Suppressor macrophage (primary cell): Measurements from ENCODE around the gene ABI3.
A peak's percentile ranks its signal among the peaks of the same experiment; 100 is the strongest.
"Not testable (repeated sequence)": the region's sequence is repeated elsewhere in the genome, so short reads cannot be mapped to it uniquely, and the experiment has no call there.

Experiments used
- DNase-seq, 4 experiments: peaks; one replicate each; pipeline ENCODE4 v3.0.0-alpha.2; 2020 to 2022
- total RNA-seq, 17 experiments: gene quantifications; one replicate each; lab custom pipeline; 2026; ENCODE audit warnings: mixed read lengths in 6 of 17, inconsistent platforms in 3 of 17; lab: John Stamatoyannopoulos, UW

Gene ABI3
- total RNA-seq: 3.2 to 86.6 (median 25.5) reads per million in 17 experiments

GRCh38 chr17:49210158-49211029, at the start of gene ABI3, which contains the start of gene GNGT2:
ABI3 (plus strand) TSS chr17:49210707; CDS start chr17:49210725, 18 bp downstream.
GNGT2 (minus strand) TSS chr17:49210574; CDS start chr17:49207422, 3,152 bp downstream.
- DNase-seq: peak; percentile 72 to 86 (median 80)

- no peak for DNase-seq
Measured at GRCh38 chr17:49162866-49163265, 47.6 kb upstream of the ABI3 start.

GRCh38 chr17:49165143-49165542, 45.4 kb upstream of the ABI3 start:
- DNase-seq: no peak

GRCh38 chr17:49168706-49169105, 41.8 kb upstream of the ABI3 start:
- DNase-seq: no peak

GRCh38 chr17:49170216-49170615, 40.3 kb upstream of the ABI3 start:
- DNase-seq: no peak

- not testable (repeated sequence) for DNase-seq
Measured at GRCh38 chr17:49170711-49171110, 39.8 kb upstream of the ABI3 start.

- DNase-seq: not testable (repeated sequence)
Measured at GRCh38 chr17:49175978-49176377, 34.5 kb upstream of the ABI3 start.

- DNase-seq: peak; percentile 77 to 91 (median 86)
Measured at GRCh38 chr17:49180303-49180702, 30.2 kb upstream of the ABI3 start.

GRCh38 chr17:49180998-49181635, 29.4 kb upstream of the ABI3 start:
- no peak for DNase-seq

- no peak for DNase-seq
Measured at GRCh38 chr17:49183341-49183740, 27.2 kb upstream of the ABI3 start.

- DNase-seq: no peak
Measured at GRCh38 chr17:49183801-49184200, 26.7 kb upstream of the ABI3 start.

- not testable (repeated sequence) for DNase-seq
Measured at GRCh38 chr17:49184522-49184921, 26.0 kb upstream of the ABI3 start.

GRCh38 chr17:49185381-49185780, 25.1 kb upstream of the ABI3 start:
- DNase-seq: not testable (repeated sequence)

- DNase-seq: no peak
Measured at GRCh38 chr17:49187301-49187700, 23.2 kb upstream of the ABI3 start.

- DNase-seq: no peak
Measured at GRCh38 chr17:49190932-49191331, 19.6 kb upstream of the ABI3 start.

- DNase-seq: peak in 2 of 4 experiments; percentile 63 to 71
Measured at GRCh38 chr17:49191409-49191916, 19.0 kb upstream of the ABI3 start.

GRCh38 chr17:49191917-49192741, 18.4 kb upstream of the ABI3 start:
- peak; percentile 91 to 96 (median 91) for DNase-seq

- peak; percentile 67 to 79 (median 74) for DNase-seq
Measured at GRCh38 chr17:49193513-49194296, 16.8 kb upstream of the ABI3 start.

GRCh38 chr17:49194297-49194607, 16.3 kb upstream of the ABI3 start:
- no peak for DNase-seq

GRCh38 chr17:49195751-49196150, 14.8 kb upstream of the ABI3 start:
- DNase-seq: no peak

- DNase-seq: peak in 2 of 4 experiments; percentile 44 to 69
Measured at GRCh38 chr17:49196520-49196919, 14.0 kb upstream of the ABI3 start.
